IMR-90 (cell line): ENCODE results near the gene C10orf62. TPM values are rescaled to one million over a fixed set of nuclear protein-coding genes. Genes with fewer than 3 reads are reported as not detected.

ENCODE experiments used
- ATAC-seq: fragments of 200-7000 bp; cut with Tn5 transposase; 2 replicates; pipeline ENCODE4 v1.9.1; 2020; ENCODE audit warnings: low read depth, mild to moderate bottlenecking, moderate library complexity
- BruUV-seq: library from RNA; stranded (reverse); fragments of 400-500 nt; replicated peaks from 2 replicates; lab custom pipeline; 2021; lab: Mats Ljungman, UMichigan
- CTCF ChIA-PET: fragments of 300-600 bp; formaldehyde crosslinking; extraction: SDS; loops from one replicate; lab custom pipeline; 2021; ENCODE audit warnings: antibody characterized with exemption; lab: Yijun Ruan, JAX
- POLR2A ChIA-PET: fragments of 300-600 bp; sonication (Branson Sonifier 250); formaldehyde crosslinking; loops from one replicate; lab custom pipeline; 2022; ENCODE audit warnings: antibody characterized with exemption; ENCODE audit not compliant: unreplicated experiment; lab: Charles Lee
- DNase-seq: peaks from one replicate; pipeline ENCODE4 v3.0.0; 2013
- H2AFZ ChIP-seq: replicated peaks from 2 replicates; pipeline ENCODE3; 2013; ENCODE audit warnings: low read length, mild to moderate bottlenecking; ENCODE audit not compliant: poor library complexity
- H2AK5ac ChIP-seq: 2 replicates; pipeline ENCODE4 v1.6.1; 2013; ENCODE audit warnings: low read depth, low read length, inconsistent platforms
- H2AK9ac ChIP-seq: replicated peaks from 2 replicates; pipeline ENCODE3; 2013; ENCODE audit warnings: mild to moderate bottlenecking, low read depth, low read length, moderate library complexity; ENCODE audit not compliant: poor library complexity
- H2BK120ac ChIP-seq: 2 replicates; pipeline ENCODE4 v1.6.1; 2013; ENCODE audit warnings: low read depth, low read length, inconsistent platforms
- H2BK15ac ChIP-seq: 3 replicates; pipeline ENCODE4 v1.6.1; 2013; ENCODE audit warnings: low read depth, low read length, inconsistent platforms
- H2BK20ac ChIP-seq: 2 replicates; pipeline ENCODE4 v1.6.1; 2013; ENCODE audit warnings: low read depth, mild to moderate bottlenecking, inconsistent platforms, low read length, moderate library complexity
- H2BK5ac ChIP-seq: 2 replicates; pipeline ENCODE4 v1.6.1; 2013; ENCODE audit warnings: mild to moderate bottlenecking, low read depth, low read length, inconsistent platforms; ENCODE audit not compliant: poor library complexity, severe bottlenecking
- H3K14ac ChIP-seq: replicated peaks from 2 replicates; pipeline ENCODE4 v1.6.1; 2013; ENCODE audit warnings: low read depth, low read length, inconsistent platforms
- H3K18ac ChIP-seq: 2 replicates; pipeline ENCODE4 v1.6.1; 2013; ENCODE audit warnings: low read depth, low read length, control low read depth
- H3K23ac ChIP-seq: 2 replicates; pipeline ENCODE4 v1.6.1; 2013; ENCODE audit warnings: low read depth, low read length, inconsistent platforms
- H3K27ac ChIP-seq: 2 replicates; pipeline ENCODE4 v1.5.1; 2013; ENCODE audit warnings: mild to moderate bottlenecking, control low read depth, low read length; ENCODE audit not compliant: insufficient read depth
- H3K27me3 ChIP-seq: 2 replicates; pipeline ENCODE4 v1.6.1; 2013; ENCODE audit warnings: low read length; ENCODE audit not compliant: control insufficient read depth, insufficient read depth
- H3K36me3 ChIP-seq: 2 replicates; pipeline ENCODE4 v1.6.1; 2013; ENCODE audit warnings: low read length, mixed read lengths; ENCODE audit not compliant: control insufficient read depth, insufficient read depth
- H3K4ac ChIP-seq: 2 replicates; pipeline ENCODE4 v1.6.1; 2013; ENCODE audit warnings: low read depth, low read length, inconsistent platforms
- H3K4me1 ChIP-seq: 2 replicates; pipeline ENCODE4 v1.6.1; 2013; ENCODE audit warnings: low read length, mixed read lengths; ENCODE audit not compliant: control insufficient read depth, insufficient read depth
- H3K4me2 ChIP-seq: 2 replicates; pipeline ENCODE4 v1.6.1; 2013; ENCODE audit warnings: low read depth, mild to moderate bottlenecking, control low read depth, low read length, moderate library complexity
- H3K4me3 ChIP-seq: 2 replicates; pipeline ENCODE4 v1.5.1; 2013; ENCODE audit warnings: low read depth, mild to moderate bottlenecking, control low read depth, low read length, moderate library complexity; ENCODE audit not compliant: insufficient read depth
- H3K56ac ChIP-seq: 2 replicates; pipeline ENCODE4 v1.6.1; 2013; ENCODE audit warnings: low read length, inconsistent platforms; ENCODE audit not compliant: insufficient read depth; ENCODE audit errors: extremely low read depth
- H3K79me1 ChIP-seq, 2 experiments: 2 replicates each; pipeline ENCODE4 v1.6.1; 2013; ENCODE audit warnings: low read length in 2 of 2, inconsistent platforms in 1 of 2, low read depth in 1 of 2
- H3K9ac ChIP-seq: 2 replicates; pipeline ENCODE4 v1.6.1; 2013; ENCODE audit warnings: low read depth, low read length, control low read depth
- H3K9me1 ChIP-seq: 2 replicates; pipeline ENCODE4 v1.6.1; 2013; ENCODE audit warnings: low read length, inconsistent platforms; ENCODE audit not compliant: insufficient read depth
- H3K9me3 ChIP-seq: 2 replicates; pipeline ENCODE4 v1.6.1; 2013; ENCODE audit warnings: low read length; ENCODE audit not compliant: control insufficient read depth, insufficient read depth
- H4K20me1 ChIP-seq: 2 replicates; pipeline ENCODE4 v1.6.1; 2013; ENCODE audit warnings: low read length, inconsistent platforms; ENCODE audit not compliant: insufficient read depth
- H4K5ac ChIP-seq: 2 replicates; pipeline ENCODE4 v1.6.1; 2013; ENCODE audit warnings: mild to moderate bottlenecking, low read depth, low read length, control low read depth
- H4K8ac ChIP-seq, 2 experiments: 2 replicates each; pipeline ENCODE4 v1.6.1; 2013; ENCODE audit warnings: low read depth in 2 of 2, low read length in 2 of 2, control low read depth in 1 of 2, inconsistent platforms in 1 of 2
- H4K91ac ChIP-seq: 2 replicates; pipeline ENCODE4 v1.6.1; 2013; ENCODE audit warnings: low read depth, low read length, inconsistent platforms; ENCODE audit not compliant: insufficient read depth
- CHD1 ChIP-seq: IDR thresholded peaks from 2 replicates; pipeline ENCODE4 v1.6.1; 2012; ENCODE audit warnings: low read depth, low read length, improper control_type of control experiment
- CTCF ChIP-seq: conservative IDR thresholded peaks from 2 replicates; pipeline ENCODE4 v1.5.1; 2012; ENCODE audit warnings: mild to moderate bottlenecking, low read depth, low read length, improper control_type of control experiment
- ELK1 ChIP-seq: fragments of 150-350 bp; IDR thresholded peaks from 2 replicates; pipeline ENCODE4 v1.6.1; 2016; ENCODE audit warnings: low read depth, mild to moderate bottlenecking, low read length, moderate library complexity, borderline replicate concordance
- MAZ ChIP-seq: IDR thresholded peaks from 2 replicates; pipeline ENCODE4 v1.6.1; 2012; ENCODE audit warnings: low read depth, mild to moderate bottlenecking, low read length, improper control_type of control experiment, moderate library complexity, borderline replicate concordance
- MXI1 ChIP-seq: IDR thresholded peaks from 2 replicates; pipeline ENCODE4 v1.6.1; 2012; ENCODE audit warnings: low read depth, mild to moderate bottlenecking, low read length, moderate library complexity, borderline replicate concordance
- NFE2L2 ChIP-seq: fragments of 150-350 bp; IDR thresholded peaks from 2 replicates; pipeline ENCODE4 v1.6.1; 2016; ENCODE audit warnings: low read depth, mild to moderate bottlenecking, low read length
- POLR2A ChIP-seq: IDR thresholded peaks from 2 replicates; pipeline ENCODE4 v1.6.1; 2012; ENCODE audit warnings: mild to moderate bottlenecking, low read depth, low read length
- RAD21 ChIP-seq: IDR thresholded peaks from 2 replicates; pipeline ENCODE4 v1.6.1; 2012; ENCODE audit warnings: low read length, improper control_type of control experiment
- RCOR1 ChIP-seq: IDR thresholded peaks from 2 replicates; pipeline ENCODE4 v1.6.1; 2012; ENCODE audit warnings: mild to moderate bottlenecking, low read length, improper control_type of control experiment; ENCODE audit not compliant: insufficient replicate concordance
- RFX5 ChIP-seq: IDR thresholded peaks from 2 replicates; pipeline ENCODE4 v1.8.0; 2012; ENCODE audit warnings: low read depth, mild to moderate bottlenecking, low read length, moderate library complexity
- SMC3 ChIP-seq: fragments of 150-350 bp; IDR thresholded peaks from 2 replicates; pipeline ENCODE4 v1.6.1; 2016; ENCODE audit warnings: low read depth, mild to moderate bottlenecking, antibody characterized with exemption, low read length, moderate library complexity
- USF2 ChIP-seq: fragments of 150-350 bp; IDR thresholded peaks from 2 replicates; pipeline ENCODE4 v1.6.1; 2017; ENCODE audit warnings: mild to moderate bottlenecking, antibody characterized with exemption, low read length, low read depth
- WGBS, 2 experiments: methylation state at CpG; one replicate each; pipeline versions ENCODE4 v1.1.5 to v1.1.7; 2013; ENCODE audit warnings: missing lambda C conversion rate in 2 of 2; ENCODE audit not compliant: insufficient read length in 1 of 2; ENCODE audit errors: extremely low coverage in 2 of 2; 5-methylcytosine and 5-hydroxymethylcytosine counted together
- dilution Hi-C: fragments of 300-500 bp; cut with HindIII; formaldehyde crosslinking; loops from one replicate; pipeline ENCODE4 v1.14.3; 2018; ENCODE audit warnings: low sequenced_read_pairs; ENCODE audit not compliant: unreplicated experiment
- in situ Hi-C: fragments of 300-500 bp; cut with MboI; formaldehyde crosslinking; loops from 3 replicates; pipeline ENCODE4 v1.14.3; 2019; ENCODE audit warnings: low sequenced_read_pairs, inconsistent platforms, mixed read lengths
- intact Hi-C: fragments of 100-400 bp; cut with micrococcal nuclease; formaldehyde crosslinking; loops from 2 replicates; pipeline ENCODE4 v1.10.0; 2022
- polyA plus RNA-seq, 3 experiments: library from polyadenylated mRNA; depleted of rRNA; stranded (reverse); fragments of >200 nt; gene quantifications; 2 replicates each; pipeline ENCODE4 v1.2.3, GENCODE V29; 2012; ENCODE audit warnings: low replicate concordance in 1 of 3
- total RNA-seq: library from RNA; depleted of rRNA; stranded (reverse); fragments of >200 nt; gene quantifications from 2 replicates; pipeline ENCODE4 v1.2.3, GENCODE V29; 2012

C10orf62 gene
- total and polyA plus RNA-seq, 2 of the 4 experiments (the other 2 are of a cell fraction): not detected

- no TSS peak for BruUV-seq
- H3K36me3 ChIP-seq: no peaks in the 10 kb centered on the region
- H2BK5ac ChIP-seq: peak overlapping the region; percentile 32
- no peak overlapping the region for H4K5ac ChIP-seq
- H3K9me3 ChIP-seq: no peaks in the 10 kb centered on the region
- H2BK20ac ChIP-seq: peak overlapping the region; percentile 17; the same call in 1 of the 2 replicates
- H2BK15ac ChIP-seq: no peak overlapping the region
- no peak overlapping the region for H3K23ac ChIP-seq
- H4K8ac ChIP-seq: no peak overlapping the region
- H3K14ac ChIP-seq: no peak overlapping the region
- WGBS, 2 experiments: 42% methylated on average over 4 of the region's 10 CpGs; no CpG with 5 or more reads in 1 of the 2 experiments
- ATAC-seq (peak; percentile 81), DNase-seq (peak; percentile 86)
- no peak overlapping the region for H3K4me3 ChIP-seq
- peaks cover 3% of the 10 kb centered on the region; the same call in 1 of the 2 replicates for H4K20me1 ChIP-seq
- H3K4me1 ChIP-seq: peaks cover 15% of the 10 kb centered on the region
- peak overlapping the region; percentile 4 for H2AK9ac ChIP-seq
- no peak overlapping the region for H3K4ac ChIP-seq
- H2AFZ ChIP-seq: peak overlapping the region; percentile 82
- H3K56ac ChIP-seq: no peak overlapping the region
- CTCF ChIA-PET: interaction anchor here (0.9 to 1.0 kb wide), 2 partner anchors 12 to 24 kb away, joined by 3 to 4 read pairs; partner anchors contain the start of gene ANKRD2
- dilution Hi-C loops: no loop called here
- H4K91ac ChIP-seq: no peak overlapping the region
- H3K18ac ChIP-seq: no peak overlapping the region
- peaks cover 9% of the 10 kb centered on the region for H3K9me1 ChIP-seq
- intact Hi-C loops: no loop called here
- peak overlapping the region; percentile 7; the same call in 1 of the 2 replicates for H3K27ac ChIP-seq
- no peaks in the 10 kb centered on the region for H3K79me1 ChIP-seq
- H3K4me2 ChIP-seq: peak overlapping the region; percentile 29
- no peak overlapping the region; the same call in 1 of the 2 replicates for H3K9ac ChIP-seq
- H2AK5ac ChIP-seq: peak overlapping the region; percentile 45; the same call in 1 of the 2 replicates
- POLR2A ChIA-PET: interaction anchor here (0.5 to 0.6 kb wide), 2 partner anchors 11 to 819 kb away, joined by 3 to 4 read pairs; no protein-coding TSS in a partner anchor
- in situ Hi-C loops: no loop called here
- H3K27me3 ChIP-seq: no peaks in the 10 kb centered on the region
- H2BK120ac ChIP-seq: peak overlapping the region; percentile 1; the same call in 1 of the 2 replicates
- 0 out of 2 replicates have a peak, but pooled peaks have one; percentile 4 for TF ChIP-seq CTCF
- no peak for TF ChIP-seq CHD1
- TF ChIP-seq RFX5: no peak
- no peak for TF ChIP-seq RCOR1
- no peak for TF ChIP-seq MXI1
- no peak for TF ChIP-seq RAD21
- peak; percentile 6; the same call in 1 of the 2 replicates for TF ChIP-seq SMC3
- TF ChIP-seq ELK1: no peak
- 0 out of 2 replicates have a peak, but pooled peaks have one; percentile 63 for TF ChIP-seq MAZ
- TF ChIP-seq USF2: no peak
- no peak for TF ChIP-seq NFE2L2
- no peak; the same call in 1 of the 2 replicates for TF ChIP-seq POLR2A
Observed at GRCh38 chr10:97596101-97597082, 6.9 kb downstream of the C10orf62 start.
